HUES48 (cell line): Measurements from ENCODE around the gene TAMALIN.

Experiments
- H3K27ac ChIP-seq: one replicate; pipeline ENCODE4 v1.7.0; 2013; ENCODE audit warnings: low read depth, low read length, inconsistent platforms
- H3K27me3 ChIP-seq: 2 replicates; pipeline ENCODE4 v1.6.1; 2013; ENCODE audit warnings: mild to moderate bottlenecking, low read length; ENCODE audit not compliant: control insufficient read depth, insufficient read depth
- H3K36me3 ChIP-seq: 2 replicates; pipeline ENCODE4 v1.6.1; 2013; ENCODE audit warnings: low read length; ENCODE audit not compliant: control insufficient read depth, insufficient read depth
- H3K4me1 ChIP-seq: 2 replicates; pipeline ENCODE4 v1.6.1; 2013; ENCODE audit warnings: mild to moderate bottlenecking, low read length; ENCODE audit not compliant: control insufficient read depth, insufficient read depth
- H3K4me3 ChIP-seq: 2 replicates; pipeline ENCODE4 v1.5.1; 2013; ENCODE audit warnings: mild to moderate bottlenecking, low read depth, low read length
- H3K9ac ChIP-seq: 2 replicates; pipeline ENCODE4 v1.6.1; 2013; ENCODE audit warnings: mild to moderate bottlenecking, low read depth, low read length, moderate library complexity
- H3K9me3 ChIP-seq: 2 replicates; pipeline ENCODE4 v1.6.1; 2013; ENCODE audit warnings: low read length; ENCODE audit not compliant: control insufficient read depth, insufficient read depth

Gene TAMALIN

GRCh38 chr12:52057638-52058576 is 51.2 kb downstream of the TAMALIN start:
- Histone ChIP-seq H3K27me3 (peaks cover 6% of the 10 kb centered on the region), H3K4me3 (no peak overlapping the region), H3K27ac (no peak overlapping the region), H3K36me3 (peaks cover 6% of the 10 kb centered on the region; the same call in 1 of the 2 replicates), H3K9ac (no peak overlapping the region), H3K9me3 (no peaks in the 10 kb centered on the region), H3K4me1 (no peaks in the 10 kb centered on the region)

- peaks cover 6% of the 10 kb centered on the region; the same call in 1 of the 2 replicates for H3K36me3 ChIP-seq
- no peak overlapping the region for H3K4me3 ChIP-seq
- H3K27me3 ChIP-seq, result no peaks in the 10 kb centered on the region
- H3K9ac ChIP-seq, result no peak overlapping the region
- H3K4me1 ChIP-seq, result no peaks in the 10 kb centered on the region
- no peak overlapping the region for H3K27ac ChIP-seq
- no peaks in the 10 kb centered on the region for H3K9me3 ChIP-seq
Observed at GRCh38 chr12:52058631-52059361, 52.0 kb downstream of the TAMALIN start.

GRCh38 chr12:52059582-52060497 is 53.1 kb downstream of the TAMALIN start:
- no peaks in the 10 kb centered on the region for H3K4me1 ChIP-seq
- no peak overlapping the region for H3K4me3 ChIP-seq
- no peaks in the 10 kb centered on the region for H3K27me3 ChIP-seq
- H3K27ac ChIP-seq, result no peak overlapping the region
- no peaks in the 10 kb centered on the region for H3K9me3 ChIP-seq
- peaks cover 6% of the 10 kb centered on the region; the same call in 1 of the 2 replicates for H3K36me3 ChIP-seq
- H3K9ac ChIP-seq, result no peak overlapping the region

GRCh38 chr12:52060498-52061177 is 53.9 kb downstream of the TAMALIN start:
- H3K9ac ChIP-seq, result no peak overlapping the region
- H3K9me3 ChIP-seq, result no peaks in the 10 kb centered on the region
- no peaks in the 10 kb centered on the region for H3K4me1 ChIP-seq
- no peak overlapping the region for H3K27ac ChIP-seq
- no peak overlapping the region for H3K4me3 ChIP-seq
- H3K36me3 ChIP-seq, result 0 out of 2 replicates have a peak, but pooled peaks cover 6% of the 10 kb centered on the region
- no peaks in the 10 kb centered on the region for H3K27me3 ChIP-seq

GRCh38 chr12:52061470-52062166 is 54.9 kb downstream of the TAMALIN start:
- Histone ChIP-seq H3K4me3 (no peak overlapping the region), H3K27me3 (no peaks in the 10 kb centered on the region)

GRCh38 chr12:52062167-52063081 is 55.7 kb downstream of the TAMALIN start:
- Histone ChIP-seq H3K4me3 (no peak overlapping the region), H3K9ac (no peak overlapping the region), H3K27ac (no peak overlapping the region), H3K36me3 (0 out of 2 replicates have a peak, but pooled peaks cover 6% of the 10 kb centered on the region), H3K27me3 (no peaks in the 10 kb centered on the region), H3K4me1 (no peaks in the 10 kb centered on the region), H3K9me3 (no peaks in the 10 kb centered on the region)

More at GRCh38 chr12:52061470-52062166, 54.9 kb downstream of the TAMALIN start:
- H3K9ac ChIP-seq, result no peak overlapping the region
- H3K9me3 ChIP-seq, result no peaks in the 10 kb centered on the region
- H3K27ac ChIP-seq, result no peak overlapping the region
- H3K36me3 ChIP-seq, result 0 out of 2 replicates have a peak, but pooled peaks cover 6% of the 10 kb centered on the region
- H3K4me1 ChIP-seq, result no peaks in the 10 kb centered on the region

- Histone ChIP-seq H3K27me3 (no peaks in the 10 kb centered on the region), H3K27ac (no peak overlapping the region), H3K4me1 (no peaks in the 10 kb centered on the region), H3K36me3 (0 out of 2 replicates have a peak, but pooled peaks cover 6% of the 10 kb centered on the region), H3K9ac (no peak overlapping the region), H3K4me3 (no peak overlapping the region), H3K9me3 (no peaks in the 10 kb centered on the region)
Observed at GRCh38 chr12:52063082-52063924, 56.6 kb downstream of the TAMALIN start.

GRCh38 chr12:52063981-52064649 is 57.4 kb downstream of the TAMALIN start:
- no peak overlapping the region for H3K4me3 ChIP-seq
- H3K36me3 ChIP-seq, result 0 out of 2 replicates have a peak, but pooled peaks cover 1% of the 10 kb centered on the region
- H3K9ac ChIP-seq, result no peak overlapping the region
- H3K27me3 ChIP-seq, result no peaks in the 10 kb centered on the region
- H3K27ac ChIP-seq, result no peak overlapping the region
- H3K9me3 ChIP-seq, result no peaks in the 10 kb centered on the region
- H3K4me1 ChIP-seq, result no peaks in the 10 kb centered on the region
